ENCODE results near the gene EXD3.
"Not testable (repeated sequence)": the region's sequence is repeated elsewhere in the genome, so short reads cannot be mapped to it uniquely, and the experiment has no call there.

Gene EXD3

GRCh38 chr9:137422604-137423513, at the start of gene EXD3, which contains the start of gene NOXA1:
Gene EXD3 (minus strand): TSS chr9:137423162. CDS start chr9:137395357, 27,805 bp downstream.
Gene NOXA1 (plus strand): TSS chr9:137423393. CDS start chr9:137423530, 137 bp downstream.
- peak; percentile 83 for DNase-seq

DNA sequence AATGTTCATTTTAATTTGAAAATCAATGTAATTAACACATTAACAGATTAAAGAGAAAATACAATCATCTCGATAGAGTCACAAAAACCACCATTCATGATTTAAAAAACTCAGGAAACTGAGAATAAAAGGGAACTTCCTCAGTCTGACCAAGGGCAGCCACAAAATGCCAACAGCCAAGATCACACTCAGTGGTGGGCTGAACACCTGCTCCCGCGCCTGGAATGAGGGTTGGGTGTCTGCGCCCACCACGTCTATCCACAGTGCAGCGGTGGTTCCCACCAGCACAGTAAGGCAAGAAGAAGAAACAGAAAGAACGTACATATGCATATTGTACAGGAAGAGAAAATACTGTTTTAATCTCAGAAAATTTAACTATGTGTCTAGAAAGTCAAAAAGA, 47.8 kb upstream of the EXD3 start:
- no peak for DNase-seq

- DNase-seq = no peak
Observed at GRCh38 chr9:137467896-137468295, 44.9 kb upstream of the EXD3 start.

GRCh38 chr9:137467161-137467581, 44.2 kb upstream of the EXD3 start:
- no peak for DNase-seq

GRCh38 chr9:137466389-137467085, 43.6 kb upstream of the EXD3 start:
- DNase-seq = not testable (repeated sequence)

GRCh38 chr9:137465720-137466388, 42.9 kb upstream of the EXD3 start:
- DNase-seq = no peak

- no peak for DNase-seq
Observed at GRCh38 chr9:137465000-137465719, 42.2 kb upstream of the EXD3 start.

- DNase-seq = no peak
Observed at GRCh38 chr9:137464291-137464999, 41.5 kb upstream of the EXD3 start.

DNA sequence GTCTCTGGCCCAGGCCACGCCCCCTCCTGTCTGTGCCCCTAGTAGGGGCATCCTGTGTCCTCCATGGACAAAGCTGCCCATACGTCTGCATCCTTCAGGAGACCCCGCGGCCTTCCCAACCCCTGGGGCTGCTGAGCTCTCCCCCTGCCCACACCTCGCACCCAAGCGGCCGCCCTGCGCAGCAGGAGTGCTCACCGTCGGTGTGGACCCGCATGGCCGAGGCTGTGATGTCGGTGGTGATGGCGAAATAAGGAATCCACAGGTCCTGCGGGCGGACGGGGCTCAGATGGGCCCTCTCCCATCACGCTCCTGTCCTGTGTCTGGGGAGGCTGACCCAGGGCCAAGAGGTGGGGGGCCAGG, 40.9 kb upstream of the EXD3 start:
- no peak for DNase-seq

- no peak for DNase-seq
Observed at GRCh38 chr9:137462986-137463930, 40.3 kb upstream of the EXD3 start.

DNA sequence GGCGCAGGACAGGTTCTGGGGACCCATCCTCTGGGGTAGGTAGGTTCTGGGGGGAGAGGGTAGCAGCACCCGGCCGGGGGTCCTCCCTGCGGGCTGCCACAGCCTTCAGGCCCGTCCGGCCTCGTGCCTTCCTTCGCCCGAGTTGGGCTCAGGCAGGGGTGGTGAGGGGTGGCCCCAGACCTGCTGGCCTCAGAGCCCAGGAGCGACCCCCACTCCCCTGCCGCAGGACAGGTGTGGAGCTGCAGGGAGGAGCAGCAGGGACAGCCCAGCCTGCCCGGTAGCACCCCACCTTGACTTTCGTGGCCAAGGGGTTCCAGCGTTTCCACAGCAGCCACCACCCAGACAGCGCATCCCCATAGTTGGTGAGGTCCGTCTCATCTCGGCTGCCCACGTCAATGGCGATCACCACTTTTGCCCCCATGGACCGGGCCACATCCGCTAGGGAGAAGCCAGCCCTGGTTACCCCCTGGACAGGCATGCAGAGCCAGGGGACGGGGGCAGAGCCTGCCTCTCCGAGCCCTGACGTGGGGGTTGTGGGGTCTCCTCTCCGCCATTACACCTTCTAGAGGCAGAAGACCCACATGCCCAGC, 39.5 kb upstream of the EXD3 start:
- no peak for DNase-seq

- DNase-seq = no peak
Observed at GRCh38 chr9:137461663-137462395, 38.9 kb upstream of the EXD3 start.

DNA sequence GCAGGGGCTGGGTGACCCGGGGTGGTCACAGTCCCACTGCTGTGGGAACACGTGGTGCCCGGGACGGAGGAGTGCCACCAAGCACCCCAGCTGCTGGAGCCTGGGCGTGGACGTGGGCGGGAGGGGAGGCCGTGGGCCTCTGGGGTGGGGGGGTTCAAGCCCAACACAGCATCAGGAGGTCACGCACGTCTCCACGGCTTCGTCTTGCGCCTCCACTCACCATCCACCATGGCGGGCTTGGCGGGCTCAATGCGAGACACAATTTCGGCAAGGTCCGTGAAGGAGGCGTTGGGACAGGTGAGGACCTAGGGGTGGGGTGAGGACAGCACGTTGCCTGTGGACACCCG, 38.3 kb upstream of the EXD3 start:
- no peak for DNase-seq

GRCh38 chr9:137460363-137461315, 37.7 kb upstream of the EXD3 start:
- no peak for DNase-seq

DNA sequence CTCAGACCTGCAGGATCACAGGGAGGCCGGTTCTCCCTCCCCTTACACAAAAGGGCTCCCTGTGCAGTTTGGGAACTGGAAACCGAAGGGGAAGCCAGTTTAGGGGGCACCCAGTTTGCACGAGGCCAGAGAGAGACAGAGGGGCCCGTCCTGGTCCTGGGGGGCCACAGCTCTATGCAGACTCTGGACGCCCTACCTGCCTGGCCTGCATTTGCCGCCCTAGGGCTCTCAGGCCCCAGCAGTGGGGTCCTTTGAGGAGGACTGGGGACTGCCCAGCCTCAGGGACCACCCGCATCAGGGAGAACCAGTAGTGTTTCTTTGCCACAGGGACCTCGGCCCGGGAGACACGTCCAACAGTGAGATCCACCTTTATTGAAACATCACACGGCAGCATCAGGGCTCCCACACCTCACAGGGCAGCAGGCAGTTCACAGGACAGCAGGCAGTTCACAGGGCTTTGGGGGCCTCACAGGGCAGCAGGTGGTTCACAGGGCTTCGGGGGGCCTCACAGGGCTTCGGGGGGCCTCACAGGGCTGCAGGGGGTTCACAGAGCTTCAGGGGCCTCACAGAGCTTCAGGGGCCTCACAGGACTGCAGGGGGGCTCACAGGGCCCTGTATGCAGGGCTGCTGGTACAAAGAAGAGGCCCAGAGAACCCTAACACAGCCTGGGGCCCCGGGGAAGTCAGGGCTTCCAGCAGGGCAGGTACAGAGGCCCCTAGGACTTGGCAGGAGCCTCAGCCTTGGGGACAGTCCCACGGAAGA, 36.8 kb upstream of the EXD3 start:
- no peak for DNase-seq

- peak; percentile 76 for DNase-seq
Observed at GRCh38 chr9:137459152-137459600, 36.2 kb upstream of the EXD3 start, which contains the start of gene NSMF. Gene NSMF (minus strand): TSS chr9:137459334. CDS start chr9:137459102, 232 bp downstream.

Data from NCI-H748 treated with DMSO at 0.1 percent for 48 hours (cell line).